Muscle of leg (tissue), 11 donors: ENCODE measurements around the gene SYNGR3. TPM values are rescaled to one million over a fixed set of nuclear protein-coding genes. Genes with fewer than 3 reads are reported as not detected.
A peak's percentile ranks its signal among the peaks of the same experiment; 100 is the strongest.
"Not testable (repeated sequence)": the region's sequence is repeated elsewhere in the genome, so short reads cannot be mapped to it uniquely, and the experiment has no call there.

ENCODE experiments used
- DNase-seq: peaks from one replicate; pipeline ENCODE4 v3.0.0; 2013
- H3K27ac ChIP-seq: one replicate; pipeline ENCODE4 v1.5.1; 2013; ENCODE audit warnings: mild to moderate bottlenecking, low read length, control low read depth
- H3K27me3 ChIP-seq: one replicate; pipeline ENCODE4 v1.6.1; 2013; ENCODE audit warnings: low read length; ENCODE audit not compliant: control insufficient read depth, insufficient read depth
- H3K36me3 ChIP-seq: one replicate; pipeline ENCODE4 v1.6.1; 2013; ENCODE audit warnings: low read length; ENCODE audit not compliant: control insufficient read depth, insufficient read depth
- H3K4me1 ChIP-seq: one replicate; pipeline ENCODE4 v1.6.1; 2013; ENCODE audit warnings: low read length; ENCODE audit not compliant: control insufficient read depth, insufficient read depth
- H3K4me3 ChIP-seq: one replicate; pipeline ENCODE4 v1.5.1; 2013; ENCODE audit warnings: low read length, control low read depth
- H3K9me3 ChIP-seq: replicated peaks from 2 replicates; pipeline ENCODE4 v1.6.1; 2013; ENCODE audit warnings: low read depth, low read length; ENCODE audit not compliant: control insufficient read depth
- WGBS: methylation state at CpG from one replicate; pipeline ENCODE4 v1.1.5; 2013; ENCODE audit warnings: missing lambda C conversion rate; ENCODE audit not compliant: insufficient coverage; 5-methylcytosine and 5-hydroxymethylcytosine counted together
- polyA plus RNA-seq, 8 donors: library from polyadenylated mRNA; unstranded; fragments of 120-200 nt; gene quantifications; one replicate each; pipeline versions ENCODE4 v1.2.1 to v1.2.3, GENCODE V29; 2013; ENCODE audit warnings: inconsistent platforms in 1 of 8, low replicate concordance in 1 of 8; ENCODE audit not compliant: insufficient read length in 8 of 8, insufficient read depth in 1 of 8
- total RNA-seq: library from RNA; stranded (reverse); fragments of 120-200 nt; gene quantifications from one replicate; pipeline ENCODE4 v1.2.4, GENCODE V29; 2013

Gene SYNGR3
- total and polyA plus RNA-seq, 9 donors = 0.70 to 1.5 (median 1.2) TPM

- Histone ChIP-seq H3K4me3 (no peak overlapping the region), H3K36me3 (peaks cover 8% of the 10 kb centered on the region), H3K9me3 (no peaks in the 10 kb centered on the region), H3K27me3 (peaks cover 6% of the 10 kb centered on the region), H3K27ac (no peak overlapping the region), H3K4me1 (peaks cover 67% of the 10 kb centered on the region)
- 88% methylated on average over 8 of the region's 11 CpGs for WGBS
- DNase-seq = no peak
These were observed 40.3 kb downstream of the SYNGR3 start for GRCh38 chr16:2030036-2030435.

DNA sequence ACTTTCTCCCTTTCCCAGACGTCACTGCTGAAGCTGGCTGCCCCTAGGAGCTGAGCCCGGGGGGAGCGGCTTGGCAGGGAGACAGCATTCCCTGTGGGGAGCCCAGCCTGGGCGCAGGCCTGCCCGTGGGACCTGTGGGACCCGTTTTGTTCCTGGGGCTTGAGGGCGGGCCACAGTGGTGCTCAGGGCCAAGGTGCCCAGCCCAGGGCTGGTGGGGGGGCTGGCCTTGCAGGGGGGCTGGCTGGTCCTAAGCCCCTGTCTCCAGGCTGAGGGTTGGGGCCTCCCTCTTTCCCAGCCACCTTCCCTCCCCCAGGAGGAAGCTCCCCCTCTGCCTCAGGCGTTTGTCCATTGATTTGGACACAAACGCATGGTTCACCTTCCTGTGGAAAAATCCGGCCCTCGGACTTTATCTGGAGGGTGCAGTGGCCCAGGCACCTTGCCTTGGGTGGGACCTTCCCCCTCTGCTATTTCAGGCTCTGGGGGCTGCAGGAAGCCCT lies 41.4 kb downstream of the SYNGR3 start:
- Histone ChIP-seq H3K27ac (peak overlapping the region; percentile 42), H3K4me3 (no peak overlapping the region), H3K27me3 (peaks cover 4% of the 10 kb centered on the region), H3K36me3 (peaks cover 8% of the 10 kb centered on the region), H3K4me1 (peaks cover 69% of the 10 kb centered on the region), H3K9me3 (no peaks in the 10 kb centered on the region)
- peak; percentile 33 for DNase-seq
- WGBS = 70% methylated on average over 10 of the region's 11 CpGs

DNA sequence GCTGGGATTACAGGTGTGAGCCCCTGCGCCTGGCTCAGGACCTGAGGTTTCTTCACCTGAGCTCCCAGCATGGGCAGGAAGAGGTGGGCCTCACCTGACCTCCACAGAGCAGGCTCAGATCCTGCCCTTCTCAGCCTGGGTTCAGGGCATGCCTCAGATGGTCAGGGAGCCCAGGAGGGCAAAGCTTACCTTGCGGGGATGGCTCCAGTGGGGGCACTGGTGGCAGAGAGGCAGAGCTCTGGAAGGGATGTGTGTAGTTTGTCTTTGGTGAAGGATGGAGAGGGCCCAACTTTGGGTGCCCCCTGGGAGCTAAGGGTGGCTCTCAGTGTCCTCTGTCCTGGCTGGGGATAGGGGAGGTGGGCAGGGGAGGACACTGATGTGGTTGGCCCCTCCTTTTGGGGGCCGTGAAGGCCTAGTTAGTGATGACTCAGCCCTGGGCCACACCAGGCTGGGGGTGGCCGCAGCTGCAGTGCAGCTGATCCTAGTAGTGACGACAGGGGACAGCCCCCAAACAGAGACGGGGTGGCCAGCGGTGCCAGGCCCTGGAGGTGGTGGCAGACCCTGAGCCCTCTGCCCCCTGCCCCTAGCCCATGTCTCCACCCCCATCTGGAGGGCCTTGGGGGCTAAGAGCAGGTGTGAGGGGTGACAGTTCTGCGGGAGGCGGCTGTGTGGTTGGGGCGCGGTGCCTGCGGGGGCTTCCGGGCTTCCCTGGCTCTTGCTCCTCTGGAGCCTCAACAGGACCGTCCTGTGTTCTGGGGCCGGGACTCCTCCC lies 42.7 kb downstream of the SYNGR3 start:
- Histone ChIP-seq H3K27ac (peak overlapping the region; percentile 81), H3K9me3 (no peaks in the 10 kb centered on the region), H3K4me1 (peaks cover 75% of the 10 kb centered on the region), H3K4me3 (peak overlapping the region; percentile 8), H3K36me3 (peaks cover 20% of the 10 kb centered on the region), H3K27me3 (peaks cover 2% of the 10 kb centered on the region)
- peak; percentile 58 for DNase-seq
- 52% methylated on average over 9 of the region's 15 CpGs for WGBS

GRCh38 chr16:2033057-2033908 lies 43.5 kb downstream of the SYNGR3 start:
- peak; percentile 74 for DNase-seq
- H3K27me3 ChIP-seq = no peaks in the 10 kb centered on the region
- H3K4me1 ChIP-seq = peaks cover 74% of the 10 kb centered on the region
- peaks cover 23% of the 10 kb centered on the region for H3K36me3 ChIP-seq
- peak overlapping the region; percentile 81 for H3K27ac ChIP-seq
- peak overlapping the region; percentile 8 for H3K4me3 ChIP-seq
- H3K9me3 ChIP-seq = no peaks in the 10 kb centered on the region
- WGBS = 2% methylated on average over 12 of the region's 37 CpGs

GRCh38 chr16:2033909-2034695 lies 44.3 kb downstream of the SYNGR3 start:
- DNase-seq, H3K27me3 ChIP-seq, H3K9me3 ChIP-seq: not testable (repeated sequence)
- Histone ChIP-seq H3K4me1 (peaks cover 75% of the 10 kb centered on the region), H3K27ac (peak overlapping the region; percentile 81), H3K4me3 (peak overlapping the region; percentile 8), H3K36me3 (peaks cover 27% of the 10 kb centered on the region)
- 17% methylated on average over 1 of the region's 32 CpGs for WGBS

DNA sequence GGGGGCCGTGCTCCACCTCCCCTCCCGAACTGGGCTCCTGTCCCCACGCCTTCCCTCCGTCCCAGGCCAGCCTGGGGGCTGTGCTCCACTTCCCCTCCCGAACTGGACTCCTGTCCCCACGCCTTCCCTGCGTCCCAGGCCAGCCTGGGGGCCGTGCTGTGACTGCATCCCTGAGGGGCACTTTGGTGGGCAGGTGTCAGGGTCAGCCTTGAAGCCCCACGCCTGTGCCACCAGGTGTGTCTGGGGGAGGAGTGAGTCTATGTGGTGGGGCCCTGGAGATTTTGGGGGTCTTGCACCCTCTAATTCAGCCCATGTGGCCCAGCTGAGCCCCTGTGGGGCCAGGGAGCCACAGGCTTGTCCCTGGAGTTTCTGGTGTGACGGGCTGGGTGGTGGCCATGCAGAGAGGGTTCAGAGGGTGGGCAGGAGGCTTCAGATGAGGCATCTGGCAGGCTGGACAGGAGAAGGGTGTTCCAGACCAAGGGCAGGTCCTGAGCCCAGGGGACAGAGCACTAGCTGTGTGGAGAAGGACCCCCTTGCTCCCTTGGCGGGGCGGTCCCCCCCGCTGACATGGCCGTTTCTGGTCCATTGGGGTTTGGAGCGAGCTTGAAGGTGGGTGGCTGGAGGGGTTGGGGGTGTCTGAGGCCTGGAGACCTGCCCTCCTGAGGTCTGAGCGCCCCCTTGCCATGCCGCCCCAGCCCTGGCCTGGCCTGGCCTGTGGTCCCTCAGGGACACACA lies 45.1 kb downstream of the SYNGR3 start:
- no peak for DNase-seq
- Histone ChIP-seq H3K27ac (peak overlapping the region; percentile 80), H3K36me3 (peaks cover 23% of the 10 kb centered on the region), H3K9me3 (no peaks in the 10 kb centered on the region), H3K4me1 (peaks cover 77% of the 10 kb centered on the region), H3K4me3 (no peak overlapping the region), H3K27me3 (no peaks in the 10 kb centered on the region)
- WGBS = 58% methylated on average over 10 of the region's 17 CpGs

- no peaks in the 10 kb centered on the region for H3K27me3 ChIP-seq
- DNase-seq = peak; percentile 70
- H3K9me3 ChIP-seq = no peaks in the 10 kb centered on the region
- H3K27ac ChIP-seq = peak overlapping the region; percentile 80
- H3K4me3 ChIP-seq = no peak overlapping the region
- peaks cover 84% of the 10 kb centered on the region for H3K4me1 ChIP-seq
- WGBS = 19% methylated on average over 31 of the region's 34 CpGs
- peaks cover 19% of the 10 kb centered on the region for H3K36me3 ChIP-seq
These were observed 45.8 kb downstream of the SYNGR3 start for GRCh38 chr16:2035431-2036199.

DNA sequence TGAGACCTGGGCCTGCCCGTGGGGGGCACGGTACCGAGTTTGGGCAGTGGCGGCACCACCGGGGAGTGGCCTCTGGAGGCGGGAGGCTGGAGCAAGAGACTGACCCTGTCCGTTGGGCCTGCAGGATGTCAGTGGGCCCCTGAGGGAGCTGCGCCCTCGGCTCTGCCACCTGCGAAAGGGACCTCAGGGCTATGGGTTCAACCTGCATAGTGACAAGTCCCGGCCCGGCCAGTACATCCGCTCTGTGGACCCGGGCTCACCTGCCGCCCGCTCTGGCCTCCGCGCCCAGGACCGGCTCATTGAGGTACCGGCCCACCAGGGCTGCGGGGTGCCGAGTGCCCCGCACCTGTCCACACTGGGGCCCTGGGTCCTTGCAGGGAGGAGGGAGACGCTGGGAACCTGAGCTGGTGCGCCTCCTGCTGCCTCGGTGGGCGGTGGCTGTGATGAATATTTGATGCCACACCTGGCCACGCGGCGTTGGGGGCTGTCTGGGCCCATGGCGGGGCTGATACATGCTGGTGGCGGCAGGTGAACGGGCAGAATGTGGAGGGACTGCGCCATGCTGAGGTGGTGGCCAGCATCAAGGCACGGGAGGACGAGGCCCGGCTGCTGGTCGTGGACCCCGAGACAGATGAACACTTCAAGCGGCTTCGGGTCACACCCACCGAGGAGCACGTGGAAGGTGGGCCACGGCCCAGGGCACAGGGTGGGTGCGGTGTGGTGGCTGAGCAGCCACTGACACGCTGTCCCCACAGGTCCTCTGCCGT lies 46.6 kb downstream of the SYNGR3 start:
- Histone ChIP-seq H3K27me3 (no peaks in the 10 kb centered on the region), H3K9me3 (no peaks in the 10 kb centered on the region), H3K4me3 (no peak overlapping the region), H3K4me1 (peaks cover 89% of the 10 kb centered on the region), H3K27ac (peak overlapping the region; percentile 80), H3K36me3 (peaks cover 19% of the 10 kb centered on the region)
- 84% methylated on average over 46 of the region's 47 CpGs for WGBS
- no peak for DNase-seq
